GM12875 (cell line): ENCODE measurements around the gene TTC9B.
A peak's percentile ranks its signal among the peaks of the same experiment; 100 is the strongest.

ENCODE experiments used
- H3K4me3 ChIP-seq: one replicate; pipeline ENCODE4 v1.5.1; 2011; ENCODE audit warnings: low read depth, low read length, control low read depth
- CTCF ChIP-seq: IDR thresholded peaks from 2 replicates; pipeline ENCODE4 v1.5.1; 2011; ENCODE audit warnings: low read depth, mild to moderate bottlenecking, control low read depth, inconsistent platforms, low read length, moderate library complexity, borderline replicate concordance; ENCODE audit not compliant: insufficient read depth

TTC9B gene

GRCh38 chr19:40229484-40229883 lies 11.3 kb upstream of the TTC9B start:
- no peak overlapping the region for H3K4me3 ChIP-seq
- no peak for TF ChIP-seq CTCF

- TF ChIP-seq CTCF = no peak
- no peak overlapping the region for H3K4me3 ChIP-seq
Observed at GRCh38 chr19:40228863-40229262, 10.7 kb upstream of the TTC9B start.

GRCh38 chr19:40228346-40228745 lies 10.2 kb upstream of the TTC9B start:
- no peak overlapping the region for H3K4me3 ChIP-seq
- no peak for TF ChIP-seq CTCF

- H3K4me3 ChIP-seq = no peak overlapping the region
Observed at GRCh38 chr19:40225440-40226305, 7.5 kb upstream of the TTC9B start.

GRCh38 chr19:40224342-40225150 lies 6.4 kb upstream of the TTC9B start:
- H3K4me3 ChIP-seq = no peak overlapping the region
- no peak for TF ChIP-seq CTCF

More at GRCh38 chr19:40225440-40226305, 7.5 kb upstream of the TTC9B start:
- peak; percentile 32; the same call in 1 of the 2 replicates for TF ChIP-seq CTCF

- H3K4me3 ChIP-seq = no peak overlapping the region
- no peak for TF ChIP-seq CTCF
Observed at GRCh38 chr19:40223135-40223822, 5.1 kb upstream of the TTC9B start.
